HG03565 (cell line): ENCODE results near the gene SDSL.
A peak's percentile ranks its signal among the peaks of the same experiment; 100 is the strongest.

Experiments used
- ATAC-seq: cut with Tn5 transposase; IDR thresholded peaks from one replicate; pipeline ENCODE4 v1.9.1; 2021; ENCODE audit warnings: mild to moderate bottlenecking, moderate library complexity; ENCODE audit not compliant: unreplicated experiment

Gene SDSL

GRCh38 chr12:113422030-113422885 lies at the start of gene SDSL:
SDSL (plus strand) TSS chr12:113422380; CDS start chr12:113427983, 5,603 bp downstream.
- peak; percentile 72 for ATAC-seq

GRCh38 chr12:113373440-113373839 lies 48.7 kb upstream of the SDSL start:
- ATAC-seq = no peak

GRCh38 chr12:113373969-113374368 lies 48.2 kb upstream of the SDSL start:
- no peak for ATAC-seq

- ATAC-seq = no peak
Measured at GRCh38 chr12:113374823-113375428, 47.3 kb upstream of the SDSL start.

GRCh38 chr12:113378291-113378690 lies 43.9 kb upstream of the SDSL start:
- ATAC-seq = no peak

- ATAC-seq = no peak
Measured at GRCh38 chr12:113381220-113381619, 41.0 kb upstream of the SDSL start.

GRCh38 chr12:113382206-113382605 lies 40.0 kb upstream of the SDSL start:
- no peak for ATAC-seq

- ATAC-seq = no peak
Measured at GRCh38 chr12:113384778-113385177, 37.4 kb upstream of the SDSL start.

GRCh38 chr12:113385282-113385882 lies 36.8 kb upstream of the SDSL start:
- ATAC-seq = no peak

- no peak for ATAC-seq
Measured at GRCh38 chr12:113386866-113387566, 35.2 kb upstream of the SDSL start.

GRCh38 chr12:113387631-113388030 lies 34.5 kb upstream of the SDSL start:
- no peak for ATAC-seq

GRCh38 chr12:113388351-113388750 lies 33.8 kb upstream of the SDSL start:
- ATAC-seq = no peak

GRCh38 chr12:113390064-113391043 lies 31.8 kb upstream of the SDSL start:
- no peak for ATAC-seq

- ATAC-seq = no peak
Measured at GRCh38 chr12:113391145-113391544, 31.0 kb upstream of the SDSL start.

GRCh38 chr12:113391650-113392337 lies 30.4 kb upstream of the SDSL start:
- ATAC-seq = no peak

GRCh38 chr12:113392520-113392919 lies 29.7 kb upstream of the SDSL start:
- no peak for ATAC-seq

- peak; percentile 43 for ATAC-seq
Measured at GRCh38 chr12:113392988-113393579, 29.1 kb upstream of the SDSL start.

GRCh38 chr12:113393749-113394148 lies 28.4 kb upstream of the SDSL start:
- ATAC-seq = no peak

GRCh38 chr12:113395119-113395518 lies 27.1 kb upstream of the SDSL start:
- no peak for ATAC-seq
